ENCODE measurements around the gene CD300A.

DNA sequence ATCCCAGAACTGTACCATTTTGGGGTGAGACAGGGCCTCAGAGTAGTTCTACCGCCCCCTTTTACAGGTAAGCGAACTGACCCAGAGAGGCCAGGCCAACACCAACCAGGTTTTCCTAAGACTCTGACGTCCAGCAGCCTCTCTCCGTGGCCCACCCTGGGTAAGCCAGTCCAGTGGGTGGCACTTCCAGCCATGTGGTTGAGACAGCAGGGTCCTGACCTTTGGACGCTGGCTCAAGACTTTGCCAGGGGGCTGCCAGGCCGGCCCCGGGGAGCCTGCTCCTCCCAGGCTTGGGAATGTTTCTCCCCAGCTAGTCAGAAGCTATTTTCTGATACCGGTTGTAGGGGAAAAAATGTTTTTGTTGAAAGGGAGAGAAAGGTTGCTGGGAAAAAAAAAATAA is 17.7 kb upstream of the CD300A start:
- TF ChIP-seq, protein P1, sequence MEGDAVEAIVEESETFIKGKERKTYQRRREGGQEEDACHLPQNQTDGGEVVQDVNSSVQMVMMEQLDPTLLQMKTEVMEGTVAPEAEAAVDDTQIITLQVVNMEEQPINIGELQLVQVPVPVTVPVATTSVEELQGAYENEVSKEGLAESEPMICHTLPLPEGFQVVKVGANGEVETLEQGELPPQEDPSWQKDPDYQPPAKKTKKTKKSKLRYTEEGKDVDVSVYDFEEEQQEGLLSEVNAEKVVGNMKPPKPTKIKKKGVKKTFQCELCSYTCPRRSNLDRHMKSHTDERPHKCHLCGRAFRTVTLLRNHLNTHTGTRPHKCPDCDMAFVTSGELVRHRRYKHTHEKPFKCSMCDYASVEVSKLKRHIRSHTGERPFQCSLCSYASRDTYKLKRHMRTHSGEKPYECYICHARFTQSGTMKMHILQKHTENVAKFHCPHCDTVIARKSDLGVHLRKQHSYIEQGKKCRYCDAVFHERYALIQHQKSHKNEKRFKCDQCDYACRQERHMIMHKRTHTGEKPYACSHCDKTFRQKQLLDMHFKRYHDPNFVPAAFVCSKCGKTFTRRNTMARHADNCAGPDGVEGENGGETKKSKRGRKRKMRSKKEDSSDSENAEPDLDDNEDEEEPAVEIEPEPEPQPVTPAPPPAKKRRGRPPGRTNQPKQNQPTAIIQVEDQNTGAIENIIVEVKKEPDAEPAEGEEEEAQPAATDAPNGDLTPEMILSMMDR (optimal IDR thresholded peaks at IDR 0.05 in 1 of 3, IDR thresholded peaks at IDR 0.05 in 1 of 3, conservative IDR thresholded peaks at IDR 0.05 in 1 of 3; ENCODE audit: extremely low read depth in 1 of 3, insufficient read depth in 2 of 3, low read length in 3 of 3), result no peak
- no peak for TF ChIP-seq EZH2 (IDR thresholded peaks at IDR 0.05; ENCODE audit: low read length)
